GM12878 (cell line): ENCODE results near the gene BNIP5. TPM values are rescaled to one million over a fixed set of nuclear protein-coding genes. Genes with fewer than 3 reads are reported as not detected.

Experiments used
- ATAC-seq: fragments of 200-7000 bp; cut with Tn5 transposase; 3 replicates; pipeline ENCODE4 v1.9.1; 2020; ENCODE audit warnings: mild to moderate bottlenecking, moderate library complexity
- BruUV-seq: library from RNA; stranded (reverse); fragments of 400-500 nt; replicated peaks from 2 replicates; lab custom pipeline; 2021; lab: Mats Ljungman, UMichigan
- CTCF ChIA-PET: fragments of 300-600 bp; sonication (Branson Sonifier 250); formaldehyde crosslinking; extraction: SDS; loops from one replicate; lab custom pipeline; 2021; ENCODE audit warnings: inconsistent platforms; lab: Yijun Ruan, JAX
- POLR2A ChIA-PET: fragments of 350-600 bp; formaldehyde crosslinking; extraction: SDS; loops from one replicate; lab custom pipeline; 2021; ENCODE audit warnings: inconsistent platforms; lab: Charles Lee
- RAD21 ChIA-PET: fragments of 300-600 bp; sonication (Branson Sonifier 250); formaldehyde crosslinking; loops from one replicate; lab custom pipeline; 2023; ENCODE audit warnings: antibody characterized with exemption; ENCODE audit not compliant: unreplicated experiment; lab: Charles Lee
- SMC1A ChIA-PET: fragments of 300-600 bp; sonication (Branson Sonifier 250); formaldehyde crosslinking; loops from one replicate; lab custom pipeline; 2023; ENCODE audit not compliant: unreplicated experiment, uncharacterized antibody; lab: Charles Lee
- DNase-seq: peaks from one replicate; pipeline ENCODE4 v3.0.0-alpha.2; 2011; ENCODE audit warnings: low read depth, low spot score
- FAIRE-seq: peaks from 3 replicates; lab custom pipeline; 2011; peaks lifted over from hg19 to GRCh38; lab: Jason Lieb, UNC
- H2AFZ ChIP-seq: 2 replicates; pipeline ENCODE4 v1.6.0; 2011; ENCODE audit warnings: low read depth, low read length, control low read depth; ENCODE audit not compliant: control insufficient read depth
- H3K27ac ChIP-seq: 2 replicates; pipeline ENCODE4 v1.5.1; 2011; ENCODE audit warnings: control low read depth; ENCODE audit not compliant: control insufficient read depth, insufficient read depth
- H3K27me3 ChIP-seq, 2 experiments: replicated peaks in 1 of 2; 2 replicates each; pipeline versions ENCODE4 v1.6.0 to v1.6.1; 2011; ENCODE audit warnings: low read length in 1 of 2; ENCODE audit not compliant: control insufficient read depth in 2 of 2, insufficient read depth in 2 of 2
- H3K36me3 ChIP-seq, 2 experiments: 2 replicates each; pipeline ENCODE4 v1.5.1; 2011; ENCODE audit warnings: low read length in 1 of 2; ENCODE audit not compliant: control insufficient read depth in 2 of 2, insufficient read depth in 2 of 2
- H3K4me1 ChIP-seq: 2 replicates; pipeline ENCODE4 v1.6.1; 2011; ENCODE audit warnings: mild to moderate bottlenecking, low read length, moderate library complexity, mixed read lengths; ENCODE audit not compliant: control insufficient read depth, insufficient read depth
- H3K4me2 ChIP-seq: 2 replicates; pipeline ENCODE4 v1.6.0; 2011; ENCODE audit warnings: control low read depth; ENCODE audit not compliant: control insufficient read depth, insufficient read depth
- H3K4me3 ChIP-seq: fragments of 200-600 bp; sonication (generic); 2 replicates; pipeline ENCODE4 v1.5.1; 2016
- H3K79me2 ChIP-seq: 2 replicates; pipeline ENCODE4 v1.6.0; 2011; ENCODE audit warnings: low read length; ENCODE audit not compliant: control insufficient read depth, insufficient read depth
- H3K9ac ChIP-seq: 2 replicates; pipeline ENCODE4 v1.8.0; 2011; ENCODE audit warnings: low read length, control low read depth, mixed read lengths; ENCODE audit not compliant: control insufficient read depth, insufficient read depth
- H3K9me3 ChIP-seq: replicated peaks from 3 replicates; pipeline ENCODE4 v1.5.1; 2011; ENCODE audit warnings: mild to moderate bottlenecking, low read length; ENCODE audit not compliant: control insufficient read depth, insufficient read depth
- H4K20me1 ChIP-seq: 2 replicates; pipeline ENCODE4 v1.6.0; 2011; ENCODE audit not compliant: control insufficient read depth, insufficient read depth
- BRCA1 ChIP-seq: IDR thresholded peaks from 2 replicates; pipeline ENCODE4 v1.6.1; 2011; ENCODE audit warnings: low read depth, low read length, improper control_type of control experiment
- IRF4 ChIP-seq: IDR thresholded peaks from 2 replicates; pipeline ENCODE4 v1.6.1; 2011; ENCODE audit warnings: low read depth, low read length
- PRDM15 ChIP-seq: fragments of 450-650 bp; formaldehyde crosslinking; IDR thresholded peaks from 2 replicates; pipeline ENCODE4 v1.4.0; 2020; ENCODE audit warnings: mild to moderate bottlenecking, moderate library complexity
- SIX5 ChIP-seq: IDR thresholded peaks from 2 replicates; pipeline ENCODE4 v1.6.1; 2011; ENCODE audit warnings: mild to moderate bottlenecking, low read depth, low read length, moderate library complexity; ENCODE audit not compliant: severe bottlenecking
- SKIL ChIP-seq: fragments of 450-650 bp; IDR thresholded peaks from 2 replicates; pipeline ENCODE4 v1.6.1; 2017; ENCODE audit warnings: mild to moderate bottlenecking, low read depth, inconsistent platforms; ENCODE audit not compliant: poor library complexity, severe bottlenecking
- ZBED1 ChIP-seq: IDR thresholded peaks from 2 replicates; pipeline ENCODE4 v1.6.1; 2016; ENCODE audit warnings: borderline replicate concordance
- WGBS: methylation state at CpG from one replicate; pipeline ENCODE4 v1.1.6; 2016; ENCODE audit warnings: low lambda C conversion rate; ENCODE audit not compliant: insufficient replicate concordance, insufficient coverage; ENCODE audit errors: missing lambda C conversion rate; 5-methylcytosine and 5-hydroxymethylcytosine counted together
- in situ Hi-C: fragments of 300-500 bp; cut with MboI; formaldehyde crosslinking; loops from 9 replicates; pipeline ENCODE4 v1.14.3; 2018; ENCODE audit warnings: mixed read lengths
- intact Hi-C: fragments of 100-400 bp; cut with micrococcal nuclease; formaldehyde crosslinking; loops from one replicate; pipeline ENCODE4 v1.14.2; 2022; ENCODE audit not compliant: unreplicated experiment
- polyA plus RNA-seq, 11 experiments: library from polyadenylated mRNA; depleted of rRNA in 4 of 11; unstranded in 6 of 11; stranded (reverse) in 5 of 11; fragments of >200 nt; fragmentation: Nextera tagmentation in 4 of 11; fragmentation: Illumina TruSeq in 1 of 11; extraction: Ambion mirVana in 4 of 11; extraction: Trizol in 1 of 11; gene quantifications; 1 replicate in 1 of 11; 2 replicates in 10 of 11; pipeline versions ENCODE4 v1.2.1 to v1.2.3, GENCODE V29; 2011 to 2016; ENCODE audit warnings: inconsistent platforms in 2 of 11, missing spikeins in 2 of 11, low read depth in 1 of 11
- total RNA-seq, 4 experiments: library from RNA; depleted of rRNA in 3 of 4; stranded (reverse); fragments of >200 nt in 3 of 4; fragmentation: Illumina TruSeq in 1 of 4; extraction: Trizol in 1 of 4; gene quantifications; 2 replicates each; pipeline versions ENCODE4 v1.2.1 to v1.2.3, GENCODE V29; 2013 to 2021

BNIP5 gene
- total and polyA plus RNA-seq, 10 of the 15 experiments (the other 5 are each of a cell fraction or from before 2014, with no cell fraction given) = 0.02 to 0.68 (median 0.05) TPM; not detected in 2

GRCh38 chr6:36284359-36284758 is 52.3 kb downstream of the BNIP5 start:
- ChIA-PET CTCF (no interaction called here), SMC1A (no interaction called here), RAD21 (no interaction called here), POLR2A (no interaction called here)
- Histone ChIP-seq H4K20me1 (no peaks in the 10 kb centered on the region), H3K9me3 (no peaks in the 10 kb centered on the region), H3K27ac (no peak overlapping the region), H2AFZ (no peak overlapping the region), H3K4me2 (no peak overlapping the region), H3K79me2 (no peaks in the 10 kb centered on the region), H3K27me3 (peaks cover 0 to 11% of the 10 kb centered on the region in 2 experiments; a peak in 3 of 4 replicates), H3K4me1 (peaks cover 4% of the 10 kb centered on the region; the same call in 1 of the 2 replicates), H3K4me3 (no peak overlapping the region), H3K9ac (no peak overlapping the region), H3K36me3 (no peaks in the 10 kb centered on the region)
- no peak for TF ChIP-seq SKIL
- TF ChIP-seq IRF4 = no peak
- TF ChIP-seq ZBED1 = no peak
- TF ChIP-seq BRCA1 = no peak
- no peak for TF ChIP-seq PRDM15 (CRISPR knock-in tag)
- TF ChIP-seq SIX5 = no peak
- ATAC-seq (no peak), DNase-seq (no peak), FAIRE-seq (no peak)
- intact Hi-C loops (no loop called here), in situ Hi-C loops (no loop called here)
- WGBS = 88% methylated on average over 1 of the region's 1 CpG
- BruUV-seq = no TSS peak
